Gastroesophageal sphincter (tissue), 3 donors: ENCODE data around the gene COX5B.

ENCODE experiments used
- CTCF ChIP-seq, 4 experiments: fragments of 200-600 bp in 2 of 4; fragments of 450-650 bp in 2 of 4; sonication (generic) in 1 of 4; IDR thresholded peaks; one replicate each; pipeline ENCODE4 v1.5.1; 2017 to 2019; ENCODE audit warnings: antibody characterized with exemption in 4 of 4, mild to moderate bottlenecking in 2 of 4, moderate library complexity in 2 of 4
- EP300 ChIP-seq: sonication (generic); formaldehyde crosslinking; IDR thresholded peaks from one replicate; pipeline ENCODE4 v1.6.1; 2017; ENCODE audit warnings: antibody characterized with exemption, mild to moderate bottlenecking
- POLR2A ChIP-seq, 2 donors: fragments of 450-650 bp; IDR thresholded peaks; one replicate each; pipeline ENCODE4 v1.6.1; 2017; ENCODE audit warnings: antibody characterized with exemption in 2 of 2, mild to moderate bottlenecking in 2 of 2, moderate library complexity in 1 of 2
- POLR2AphosphoS5 ChIP-seq: sonication (generic); formaldehyde crosslinking; IDR thresholded peaks from one replicate; pipeline ENCODE4 v1.6.1; 2017; ENCODE audit warnings: antibody characterized with exemption

DNA sequence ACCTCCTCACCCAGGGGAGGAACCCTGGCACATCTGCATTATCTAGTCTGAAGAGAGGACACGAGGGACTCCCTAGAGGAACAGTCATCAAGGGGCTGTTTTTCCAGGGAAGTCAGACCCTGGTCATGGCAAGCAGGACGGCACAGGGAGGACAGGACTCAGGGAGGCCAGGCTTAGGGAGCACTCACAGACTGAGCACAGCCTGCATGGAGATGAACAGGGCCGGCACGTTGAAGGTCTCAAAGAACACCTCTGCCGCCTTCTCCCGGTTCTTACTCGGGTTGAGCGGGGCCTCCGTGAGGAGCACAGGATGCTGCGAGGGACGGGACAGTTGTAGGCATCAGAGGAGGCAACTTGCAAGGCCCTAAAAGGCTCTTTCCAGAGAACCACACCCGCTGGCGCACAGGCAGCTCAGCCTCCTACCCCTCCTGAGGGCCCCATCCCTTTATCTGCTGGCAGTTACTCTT is 12.9 kb downstream of the COX5B start:
- no peak for TF ChIP-seq CTCF (IDR thresholded peaks at IDR 0.05)
- TF ChIP-seq POLR2A (IDR thresholded peaks at IDR 0.05) = no peak
- TF ChIP-seq EP300 = no peak
- no peak for TF ChIP-seq POLR2AphosphoS5
